OCI-LY3 (cell line): ENCODE measurements around the gene REC114.

Source experiments
- H2AFZ ChIP-seq: fragments of 200-600, 300-600 bp; shearing (Covaris generic); 2 replicates; pipeline ENCODE4 v1.6.0; 2014; ENCODE audit warnings: antibody characterized with exemption, low read depth, low read length
- H3K27ac ChIP-seq: fragments of 200-600, 300-600 bp; sonication (generic); 2 replicates; pipeline ENCODE4 v1.5.1; 2014; ENCODE audit warnings: mild to moderate bottlenecking, low read length, moderate library complexity, mixed read lengths
- H3K27me3 ChIP-seq: fragments of 200-600, 300-600 bp; sonication (generic); 2 replicates; pipeline ENCODE4 v1.6.1; 2014; ENCODE audit warnings: low read depth, low read length, mixed read lengths
- H3K36me3 ChIP-seq: fragments of 200-600, 300-600 bp; sonication (generic); replicated peaks from 2 replicates; pipeline ENCODE3; 2014; ENCODE audit warnings: low read depth, low read length, mixed read lengths
- H3K4me1 ChIP-seq: fragments of 300-600, 200-600 bp; sonication (generic); 2 replicates; pipeline ENCODE4 v1.6.1; 2014; ENCODE audit warnings: low read length, mixed read lengths
- H3K4me2 ChIP-seq: fragments of 200-600, 300-600 bp; sonication (generic); 2 replicates; pipeline ENCODE4 v1.6.1; 2014; ENCODE audit warnings: low read length, mixed read lengths
- H3K4me3 ChIP-seq: fragments of 300-600, 200-600 bp; sonication (generic); 2 replicates; pipeline ENCODE4 v1.5.1; 2014; ENCODE audit warnings: antibody characterized with exemption, mild to moderate bottlenecking, low read length, moderate library complexity
- H3K79me2 ChIP-seq: fragments of 300-600, 200-600 bp; shearing (Covaris generic); 2 replicates; pipeline ENCODE4 v1.6.1; 2014; ENCODE audit warnings: mild to moderate bottlenecking, low read length, mixed read lengths
- H3K9ac ChIP-seq: fragments of 300-600, 200-600 bp; shearing (Covaris generic); 2 replicates; pipeline ENCODE4 v1.6.0; 2014; ENCODE audit warnings: mild to moderate bottlenecking, low read length, moderate library complexity
- H3K9me3 ChIP-seq: fragments of 200-600, 300-600 bp; shearing (Covaris generic); 2 replicates; pipeline ENCODE4 v1.6.1; 2014; ENCODE audit warnings: low read length, mixed read lengths; ENCODE audit not compliant: insufficient read depth
- H4K20me1 ChIP-seq: fragments of 200-600, 300-600 bp; sonication (generic); 2 replicates; pipeline ENCODE4 v1.6.1; 2016; ENCODE audit warnings: low read length, mixed read lengths; ENCODE audit not compliant: insufficient read depth
- CTCF ChIP-seq: fragments of 200-600, 300-600 bp; sonication (generic); IDR thresholded peaks from 2 replicates; pipeline ENCODE4 v1.5.1; 2014; ENCODE audit warnings: antibody characterized with exemption, low read length, low read depth
- EZH2phosphoT487 ChIP-seq: fragments of 200-600 bp; shearing (Covaris generic); IDR thresholded peaks from 2 replicates; pipeline ENCODE4 v1.6.1; 2018; ENCODE audit warnings: antibody characterized with exemption, mixed run types, low read depth

REC114 gene

GRCh38 chr15:73493922-73494321, 51.0 kb downstream of the REC114 start:
- no peaks in the 10 kb centered on the region for H3K36me3 ChIP-seq
- H2AFZ ChIP-seq, result no peak overlapping the region
- TF ChIP-seq CTCF (no peak), EZH2phosphoT487 (no peak)
- H3K4me2 ChIP-seq, result no peak overlapping the region
- H4K20me1 ChIP-seq, result no peaks in the 10 kb centered on the region
- no peaks in the 10 kb centered on the region for H3K9me3 ChIP-seq
- H3K4me1 ChIP-seq, result no peaks in the 10 kb centered on the region
- H3K79me2 ChIP-seq, result no peaks in the 10 kb centered on the region
- H3K9ac ChIP-seq, result no peak overlapping the region
- no peak overlapping the region for H3K4me3 ChIP-seq
- H3K27ac ChIP-seq, result no peak overlapping the region
- H3K27me3 ChIP-seq, result peaks cover 30% of the 10 kb centered on the region

- Histone ChIP-seq H2AFZ (no peak overlapping the region), H3K4me2 (no peak overlapping the region), H3K27ac (no peak overlapping the region), H4K20me1 (no peaks in the 10 kb centered on the region), H3K4me3 (no peak overlapping the region), H3K27me3 (peaks cover 42% of the 10 kb centered on the region), H3K4me1 (no peaks in the 10 kb centered on the region), H3K36me3 (no peaks in the 10 kb centered on the region), H3K79me2 (no peaks in the 10 kb centered on the region), H3K9ac (no peak overlapping the region), H3K9me3 (no peaks in the 10 kb centered on the region)
- TF ChIP-seq CTCF, result no peak
- TF ChIP-seq EZH2phosphoT487, result no peak
Measured at GRCh38 chr15:73495181-73495580, 52.2 kb downstream of the REC114 start.

- Histone ChIP-seq H3K9ac (no peak overlapping the region), H3K4me3 (no peak overlapping the region), H3K4me1 (no peaks in the 10 kb centered on the region), H3K79me2 (no peaks in the 10 kb centered on the region), H3K9me3 (no peaks in the 10 kb centered on the region), H3K4me2 (no peak overlapping the region), H4K20me1 (no peaks in the 10 kb centered on the region), H3K36me3 (no peaks in the 10 kb centered on the region), H3K27ac (no peak overlapping the region), H2AFZ (no peak overlapping the region), H3K27me3 (peaks cover 31% of the 10 kb centered on the region)
- no peak for TF ChIP-seq EZH2phosphoT487
- no peak for TF ChIP-seq CTCF
Measured at GRCh38 chr15:73500696-73501095, 57.7 kb downstream of the REC114 start.

GRCh38 chr15:73504885-73505284, 61.9 kb downstream of the REC114 start:
- Histone ChIP-seq H3K36me3 (no peaks in the 10 kb centered on the region), H3K9ac (no peak overlapping the region), H3K4me1 (no peaks in the 10 kb centered on the region), H3K27ac (no peak overlapping the region), H3K9me3 (no peaks in the 10 kb centered on the region), H3K4me2 (no peak overlapping the region), H2AFZ (no peak overlapping the region), H4K20me1 (no peaks in the 10 kb centered on the region), H3K4me3 (no peak overlapping the region), H3K79me2 (no peaks in the 10 kb centered on the region), H3K27me3 (peaks cover 11% of the 10 kb centered on the region)
- TF ChIP-seq CTCF (no peak), EZH2phosphoT487 (no peak)
